Choroid plexus epithelial cell (primary cell): ENCODE measurements around the gene KCNQ1.

ENCODE experiments used
- DNase-seq: peaks from one replicate; pipeline ENCODE4 v3.0.0-alpha.2; 2010; ENCODE audit warnings: low read depth
- H3K4me3 ChIP-seq: 2 replicates; pipeline ENCODE4 v1.5.1; 2011; ENCODE audit warnings: low read depth, mild to moderate bottlenecking, control low read depth, low read length, moderate library complexity
- TF ChIP-seq, protein P1 (sequence below): conservative IDR thresholded peaks from 2 replicates; pipeline ENCODE4 v1.5.1; 2011; ENCODE audit warnings: low read depth, mild to moderate bottlenecking, control low read depth, inconsistent platforms, low read length, moderate library complexity

Gene KCNQ1

DNA sequence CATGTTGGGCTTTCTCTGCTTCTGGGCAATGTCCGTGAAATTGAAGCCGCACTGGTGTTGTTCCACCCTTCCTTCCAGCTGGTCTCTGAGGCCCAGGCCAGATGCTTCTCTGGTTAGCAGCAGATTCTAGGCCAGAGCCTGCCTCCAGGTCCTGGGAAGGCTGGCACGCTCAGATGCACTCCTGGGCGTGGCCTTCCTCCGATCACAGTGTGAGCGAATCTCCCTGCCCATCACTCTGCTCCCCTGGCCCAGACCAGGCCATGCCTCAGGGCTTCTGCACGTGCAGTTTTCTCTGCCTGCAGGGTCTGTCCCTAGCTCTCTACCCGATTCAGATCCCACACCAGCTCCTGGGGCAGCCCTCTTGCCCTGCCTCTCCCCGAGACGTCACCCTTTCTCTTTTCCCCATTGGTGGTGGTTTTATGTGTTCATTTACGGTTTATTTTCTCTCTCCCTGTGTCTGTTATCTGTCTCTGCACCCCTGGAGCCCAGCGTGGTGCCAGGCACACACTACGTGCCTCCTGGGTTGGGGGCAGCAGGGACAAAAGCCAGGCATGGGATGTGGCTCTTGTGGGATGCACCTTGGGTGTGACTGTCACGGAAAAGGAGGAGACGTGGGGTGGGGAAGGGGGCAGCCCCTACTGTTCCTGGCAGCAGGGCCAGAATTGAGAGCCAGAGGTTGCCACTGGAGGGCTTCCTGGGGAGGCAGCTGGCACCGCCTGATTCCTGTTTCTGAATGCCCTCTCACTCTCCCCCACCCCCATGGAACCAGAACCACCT is 66.0 kb downstream of the KCNQ1 start:
- TF ChIP-seq, protein P1, sequence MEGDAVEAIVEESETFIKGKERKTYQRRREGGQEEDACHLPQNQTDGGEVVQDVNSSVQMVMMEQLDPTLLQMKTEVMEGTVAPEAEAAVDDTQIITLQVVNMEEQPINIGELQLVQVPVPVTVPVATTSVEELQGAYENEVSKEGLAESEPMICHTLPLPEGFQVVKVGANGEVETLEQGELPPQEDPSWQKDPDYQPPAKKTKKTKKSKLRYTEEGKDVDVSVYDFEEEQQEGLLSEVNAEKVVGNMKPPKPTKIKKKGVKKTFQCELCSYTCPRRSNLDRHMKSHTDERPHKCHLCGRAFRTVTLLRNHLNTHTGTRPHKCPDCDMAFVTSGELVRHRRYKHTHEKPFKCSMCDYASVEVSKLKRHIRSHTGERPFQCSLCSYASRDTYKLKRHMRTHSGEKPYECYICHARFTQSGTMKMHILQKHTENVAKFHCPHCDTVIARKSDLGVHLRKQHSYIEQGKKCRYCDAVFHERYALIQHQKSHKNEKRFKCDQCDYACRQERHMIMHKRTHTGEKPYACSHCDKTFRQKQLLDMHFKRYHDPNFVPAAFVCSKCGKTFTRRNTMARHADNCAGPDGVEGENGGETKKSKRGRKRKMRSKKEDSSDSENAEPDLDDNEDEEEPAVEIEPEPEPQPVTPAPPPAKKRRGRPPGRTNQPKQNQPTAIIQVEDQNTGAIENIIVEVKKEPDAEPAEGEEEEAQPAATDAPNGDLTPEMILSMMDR = no peak
- no peak for DNase-seq
- no peak overlapping the region for H3K4me3 ChIP-seq

DNA sequence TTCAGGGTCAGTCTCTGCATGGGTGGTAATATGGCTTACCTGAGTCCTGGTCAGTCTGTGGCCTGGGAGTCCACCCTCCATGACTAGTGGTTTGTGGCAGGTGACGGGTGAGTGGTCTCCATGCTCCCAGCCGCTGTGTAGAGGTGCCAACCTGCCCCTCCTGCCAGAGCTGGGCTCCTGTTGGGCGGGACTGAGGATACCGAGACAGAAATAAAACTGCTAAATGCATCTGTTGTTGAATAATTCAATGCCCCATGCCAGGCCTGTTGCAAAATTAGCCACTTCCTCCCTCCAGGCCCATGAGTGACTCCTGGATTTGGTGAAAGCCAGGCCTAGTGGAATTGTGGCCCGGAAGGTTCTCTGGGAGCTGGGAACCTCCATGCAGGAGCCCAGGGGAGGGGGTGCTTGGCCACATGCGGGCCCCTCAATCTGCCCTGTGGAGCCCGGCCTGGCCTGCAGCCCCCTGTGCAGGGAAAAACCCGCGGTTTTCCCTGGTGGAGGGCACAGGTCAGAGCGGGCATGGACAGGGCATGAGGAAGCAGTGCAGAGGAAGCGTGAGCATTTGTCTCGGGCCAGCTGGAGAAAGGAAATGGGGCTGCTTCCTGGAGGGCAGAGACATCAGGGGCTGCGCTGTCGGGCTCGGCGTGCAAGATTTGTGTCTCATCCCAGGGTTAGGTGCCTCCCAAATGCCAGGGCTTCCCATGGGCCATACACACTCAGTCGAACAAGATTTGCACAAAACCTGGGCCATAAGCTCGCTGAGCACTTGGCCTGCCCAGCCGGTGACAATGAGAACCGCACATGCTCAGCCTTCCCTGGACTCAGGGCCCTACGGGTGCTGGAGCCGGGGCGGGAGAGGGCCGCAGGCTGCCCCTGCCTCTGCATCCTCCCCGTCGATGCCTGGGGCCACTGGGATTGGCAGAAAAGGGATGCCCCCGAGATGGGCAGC is 66.9 kb downstream of the KCNQ1 start:
- no peak for DNase-seq
- TF ChIP-seq, protein P1 = no peak

DNA sequence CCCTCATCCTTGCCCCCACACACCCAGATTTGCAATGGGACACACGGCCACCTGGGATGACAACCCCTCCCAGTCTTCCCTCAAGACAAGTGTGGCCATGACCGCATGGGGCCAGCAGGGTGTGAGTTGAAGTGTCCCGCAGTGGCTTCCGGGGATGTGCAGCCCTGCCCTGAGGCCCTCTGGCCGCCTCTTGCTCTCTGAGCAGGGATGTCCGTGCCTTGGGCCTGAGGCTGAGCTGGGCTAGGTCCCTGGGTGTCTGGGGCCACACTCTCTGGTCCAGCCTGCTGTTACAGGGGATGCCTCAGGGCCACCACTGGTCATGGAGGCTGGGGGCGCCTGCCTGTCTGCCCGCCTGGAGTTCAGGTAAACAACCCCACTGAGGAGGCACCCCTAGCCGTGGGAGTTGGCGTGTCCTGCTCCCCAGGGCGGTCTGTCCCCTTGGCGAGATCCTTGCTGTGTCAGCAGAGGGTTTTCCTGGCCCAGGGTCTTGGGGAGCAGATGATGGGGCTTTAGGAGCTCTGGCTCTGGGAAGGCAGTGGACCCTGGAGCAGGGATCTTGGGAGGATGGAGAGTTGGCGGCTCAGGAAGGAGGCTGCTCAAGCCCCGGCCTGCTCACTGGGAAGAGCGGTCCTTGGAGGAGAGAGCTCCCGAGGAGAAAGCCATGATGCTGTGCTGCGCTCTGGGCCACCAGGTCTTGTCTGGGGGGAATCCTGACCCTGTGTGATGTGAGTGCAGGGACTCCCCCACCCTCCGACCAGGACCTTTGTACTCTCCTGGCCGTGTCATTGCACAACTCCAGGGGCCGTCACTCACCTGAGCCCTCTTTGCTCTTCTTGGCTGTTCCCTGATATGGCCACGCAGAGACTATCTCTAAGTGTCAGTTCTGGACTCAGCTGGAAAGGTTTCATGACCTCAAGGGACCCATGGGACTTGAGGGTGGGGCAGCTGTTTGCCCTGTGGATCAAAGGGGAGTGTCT is 67.9 kb downstream of the KCNQ1 start:
- DNase-seq = no peak
- H3K4me3 ChIP-seq = no peak overlapping the region

More for the DNA sequence above, 66.9 kb downstream of the KCNQ1 start:
- no peak overlapping the region for H3K4me3 ChIP-seq

DNA sequence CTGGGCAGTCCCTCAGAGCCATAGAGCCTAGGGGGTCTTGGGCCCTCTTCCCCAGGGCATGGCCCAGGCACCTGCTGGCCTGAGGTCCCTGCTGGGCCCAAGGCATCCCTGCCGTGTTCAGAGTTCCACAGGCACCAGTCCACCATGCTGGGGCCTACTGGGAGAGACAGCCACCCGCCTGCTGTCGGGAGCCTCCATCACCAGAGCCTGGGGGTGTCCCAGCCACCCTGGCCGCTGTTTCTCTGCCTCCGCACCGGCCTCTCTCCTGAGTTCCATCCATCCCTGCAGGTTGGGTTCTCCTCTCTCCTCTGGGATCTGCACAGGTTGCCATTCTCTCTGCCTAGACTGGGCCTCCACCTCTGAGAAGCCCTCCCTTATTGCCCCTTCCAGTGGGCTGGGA is 68.6 kb downstream of the KCNQ1 start:
- no peak for DNase-seq
- no peak overlapping the region for H3K4me3 ChIP-seq
- TF ChIP-seq, protein P1 = no peak

More for the DNA sequence above, 67.9 kb downstream of the KCNQ1 start:
- TF ChIP-seq, protein P1 = no peak

GRCh38 chr11:2515401-2516275 is 70.8 kb downstream of the KCNQ1 start:
- H3K4me3 ChIP-seq = no peak overlapping the region
- no peak for DNase-seq
- TF ChIP-seq, protein P1 = no peak
